MM.1S (cell line): ENCODE results near the gene EZH1.

ENCODE experiments used
- DNase-seq: peaks from one replicate; pipeline ENCODE4 v3.0.0-alpha.2; 2015
- H2AFZ ChIP-seq: fragments of 300-600 bp; sonication (generic); 2 replicates; pipeline ENCODE4 v1.6.0; 2016; ENCODE audit warnings: antibody characterized with exemption, low read length
- H3F3A ChIP-seq: fragments of 300-600 bp; sonication (generic); 2 replicates; pipeline ENCODE4 v1.6.1; 2016; ENCODE audit warnings: mild to moderate bottlenecking, antibody characterized with exemption, low read length, moderate library complexity, mixed read lengths; ENCODE audit not compliant: insufficient read depth
- H3K27ac ChIP-seq: fragments of 300-600 bp; sonication (generic); 2 replicates; pipeline ENCODE4 v1.5.1; 2016; ENCODE audit warnings: mild to moderate bottlenecking, low read length
- H3K27me3 ChIP-seq: fragments of 300-600 bp; sonication (generic); replicated peaks from 2 replicates; pipeline ENCODE4 v1.6.0; 2016; ENCODE audit warnings: low read length; ENCODE audit not compliant: insufficient read depth
- H3K36me3 ChIP-seq: fragments of 300-600 bp; sonication (generic); replicated peaks from 2 replicates; pipeline ENCODE4 v1.6.1; 2016; ENCODE audit warnings: mild to moderate bottlenecking, low read length, mixed read lengths; ENCODE audit not compliant: insufficient read depth
- H3K4me1 ChIP-seq: fragments of 300-600 bp; sonication (generic); 2 replicates; pipeline ENCODE4 v1.6.1; 2016; ENCODE audit warnings: low read length, mixed read lengths
- H3K4me2 ChIP-seq: fragments of 300-600 bp; sonication (generic); 2 replicates; pipeline ENCODE4 v1.6.0; 2016; ENCODE audit warnings: low read depth, low read length
- H3K4me3 ChIP-seq: fragments of 300-600 bp; sonication (generic); 2 replicates; pipeline ENCODE4 v1.5.1; 2016; ENCODE audit warnings: low read length, mixed read lengths
- H3K79me2 ChIP-seq: fragments of 300-600 bp; sonication (generic); 2 replicates; pipeline ENCODE4 v1.6.1; 2016; ENCODE audit warnings: mixed run types, low read length, mixed read lengths
- H3K9ac ChIP-seq: fragments of 300-600 bp; sonication (generic); 2 replicates; pipeline ENCODE4 v1.6.1; 2016; ENCODE audit warnings: low read length, mixed read lengths
- H3K9me2 ChIP-seq: fragments of 300-600 bp; sonication (generic); replicated peaks from 2 replicates; pipeline ENCODE4 v1.6.1; 2016; ENCODE audit warnings: mild to moderate bottlenecking, low read length, mixed read lengths; ENCODE audit not compliant: insufficient read depth
- H3K9me3 ChIP-seq: fragments of 300-600 bp; sonication (generic); replicated peaks from 2 replicates; pipeline ENCODE4 v1.6.1; 2016; ENCODE audit warnings: mild to moderate bottlenecking, low read length, mixed read lengths; ENCODE audit not compliant: insufficient read depth
- H4K20me1 ChIP-seq: fragments of 300-600 bp; sonication (generic); 2 replicates; pipeline ENCODE4 v1.6.1; 2016; ENCODE audit warnings: mild to moderate bottlenecking, low read length, moderate library complexity, mixed read lengths; ENCODE audit not compliant: insufficient read depth
- CTCF ChIP-seq: fragments of 300-600 bp; sonication (generic); IDR thresholded peaks from 2 replicates; pipeline ENCODE4 v1.5.1; 2016; ENCODE audit warnings: antibody characterized with exemption, low read length, mixed read lengths
- EZH2 ChIP-seq: fragments of 300-600 bp; sonication (generic); optimal IDR thresholded peaks from 2 replicates; pipeline ENCODE3; 2017; ENCODE audit warnings: low read depth, mild to moderate bottlenecking, antibody characterized with exemption, low read length, mixed read lengths
- EZH2phosphoT487 ChIP-seq: fragments of 300-600 bp; sonication (generic); IDR thresholded peaks from 2 replicates; pipeline ENCODE4 v1.6.1; 2018; ENCODE audit warnings: antibody characterized with exemption, low read length

The EZH1 gene

GRCh38 chr17:42767512-42767911 lies 22.7 kb upstream of the EZH1 start:
- Histone ChIP-seq H2AFZ (no peak overlapping the region), H3K27ac (no peak overlapping the region), H4K20me1 (no peaks in the 10 kb centered on the region), H3K79me2 (no peaks in the 10 kb centered on the region), H3F3A (no peaks in the 10 kb centered on the region), H3K36me3 (no peaks in the 10 kb centered on the region), H3K9me3 (no peaks in the 10 kb centered on the region), H3K4me3 (no peak overlapping the region), H3K27me3 (0 out of 2 replicates have a peak, but pooled peaks cover 5% of the 10 kb centered on the region), H3K9me2 (no peaks in the 10 kb centered on the region), H3K4me1 (peaks cover 6% of the 10 kb centered on the region), H3K4me2 (no peak overlapping the region), H3K9ac (no peak overlapping the region)
- no peak for TF ChIP-seq EZH2phosphoT487
- TF ChIP-seq CTCF: no peak
- no peak for TF ChIP-seq EZH2
- DNase-seq: no peak

GRCh38 chr17:42766124-42766523 lies 21.3 kb upstream of the EZH1 start:
- Histone ChIP-seq H3K9me3 (no peaks in the 10 kb centered on the region), H3K4me1 (peaks cover 6% of the 10 kb centered on the region), H3F3A (no peaks in the 10 kb centered on the region), H3K4me2 (no peak overlapping the region), H2AFZ (no peak overlapping the region), H3K9ac (no peak overlapping the region), H3K9me2 (no peaks in the 10 kb centered on the region), H3K27ac (no peak overlapping the region), H3K79me2 (no peaks in the 10 kb centered on the region), H3K27me3 (0 out of 2 replicates have a peak, but pooled peaks cover 5% of the 10 kb centered on the region), H4K20me1 (no peaks in the 10 kb centered on the region), H3K4me3 (no peak overlapping the region), H3K36me3 (no peaks in the 10 kb centered on the region)
- no peak for TF ChIP-seq EZH2
- no peak for TF ChIP-seq CTCF
- TF ChIP-seq EZH2phosphoT487: no peak
- no peak for DNase-seq

- H3K27ac ChIP-seq: no peak overlapping the region
- peak overlapping the region; percentile 61; the same call in 1 of the 2 replicates for H3K4me2 ChIP-seq
- no peak overlapping the region for H3K9ac ChIP-seq
- no peaks in the 10 kb centered on the region for H3K9me3 ChIP-seq
- H3K9me2 ChIP-seq: no peaks in the 10 kb centered on the region
- DNase-seq: no peak
- H3K4me1 ChIP-seq: peaks cover 18% of the 10 kb centered on the region
- no peaks in the 10 kb centered on the region for H4K20me1 ChIP-seq
- TF ChIP-seq EZH2: no peak
- no peak for TF ChIP-seq CTCF
- no peak for TF ChIP-seq EZH2phosphoT487
- H3K79me2 ChIP-seq: no peaks in the 10 kb centered on the region
- H3K27me3 ChIP-seq: 0 out of 2 replicates have a peak, but pooled peaks cover 4% of the 10 kb centered on the region
- no peaks in the 10 kb centered on the region; the same call in 1 of the 2 replicates for H3F3A ChIP-seq
- H3K4me3 ChIP-seq: 0 out of 2 replicates have a peak overlapping the region, but pooled peaks have one; percentile 36
- 0 out of 2 replicates have a peak overlapping the region, but pooled peaks have one; percentile 31 for H2AFZ ChIP-seq
- no peaks in the 10 kb centered on the region for H3K36me3 ChIP-seq
Observed at GRCh38 chr17:42761638-42762037, 16.8 kb upstream of the EZH1 start.
